GM19455 (cell line): ENCODE measurements around the gene CDC42BPG.
"Not testable (repeated sequence)": the region's sequence is repeated elsewhere in the genome, so short reads cannot be mapped to it uniquely, and the experiment has no call there.

Experiments used
- ATAC-seq: cut with Tn5 transposase; IDR thresholded peaks from one replicate; pipeline ENCODE4 v1.9.1; 2021; ENCODE audit not compliant: unreplicated experiment

CDC42BPG gene

DNA sequence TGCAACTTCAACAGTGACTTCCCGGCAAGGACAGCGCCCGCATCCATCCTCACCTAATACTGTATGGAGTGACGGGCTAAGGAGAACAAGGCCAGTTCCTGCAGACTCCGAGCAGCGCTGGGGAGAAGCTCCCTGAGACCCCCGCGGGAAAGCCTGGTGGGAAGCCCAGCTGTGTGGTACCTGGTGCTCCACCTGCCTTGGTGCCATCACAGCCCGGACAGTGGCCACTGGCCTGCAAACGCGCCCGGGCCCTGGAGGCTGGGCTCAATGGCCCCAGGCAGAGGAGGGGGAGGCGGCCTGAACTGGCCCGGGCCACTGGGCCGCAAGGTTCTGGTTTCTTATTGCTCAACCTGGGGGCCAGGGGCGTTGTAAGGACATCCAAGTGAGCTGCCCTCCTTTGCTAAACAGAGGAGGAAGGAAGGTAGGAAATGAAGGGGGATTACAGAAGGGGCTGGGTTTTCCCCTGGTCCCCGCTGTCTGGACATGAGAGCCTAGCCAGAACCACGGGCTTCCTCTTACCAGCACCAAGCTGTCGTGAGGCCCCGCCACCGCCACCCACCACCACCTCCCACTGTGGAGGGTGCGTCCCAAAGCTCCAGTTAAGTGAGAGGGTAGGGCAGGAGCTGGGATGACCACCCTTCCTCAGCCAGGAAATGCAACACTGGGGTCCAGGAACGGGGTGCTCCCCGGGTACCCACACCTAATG is 8.5 kb upstream of the CDC42BPG start:
- no peak for ATAC-seq

DNA sequence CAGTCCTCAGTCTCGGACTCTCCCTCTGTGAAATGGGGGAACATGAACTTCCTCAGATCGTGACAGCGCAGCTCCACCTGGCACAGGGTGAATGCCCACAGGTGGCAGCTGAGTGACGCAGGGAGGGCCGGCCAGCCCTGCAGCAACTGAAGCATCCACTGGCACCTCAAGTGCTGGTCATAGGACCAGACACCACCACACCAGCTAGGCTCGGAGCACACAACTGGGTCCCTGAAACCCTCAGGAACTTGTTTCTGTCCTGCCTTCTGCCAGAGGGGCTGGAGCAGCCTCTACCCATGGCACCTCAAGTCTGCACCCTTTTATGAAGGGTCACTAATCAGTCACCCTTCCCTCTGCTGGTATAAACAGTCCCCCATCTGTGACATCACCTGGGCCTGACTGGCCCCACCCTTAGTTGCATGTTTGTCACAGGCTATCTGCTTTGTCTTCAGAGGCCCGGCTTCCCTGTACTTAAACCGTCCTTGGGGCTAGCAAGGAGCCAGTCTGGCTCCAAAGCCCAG is 7.4 kb upstream of the CDC42BPG start:
- ATAC-seq = no peak

GRCh38 chr11:64850979-64851567 is 6.6 kb upstream of the CDC42BPG start:
- peak; percentile 58 for ATAC-seq

DNA sequence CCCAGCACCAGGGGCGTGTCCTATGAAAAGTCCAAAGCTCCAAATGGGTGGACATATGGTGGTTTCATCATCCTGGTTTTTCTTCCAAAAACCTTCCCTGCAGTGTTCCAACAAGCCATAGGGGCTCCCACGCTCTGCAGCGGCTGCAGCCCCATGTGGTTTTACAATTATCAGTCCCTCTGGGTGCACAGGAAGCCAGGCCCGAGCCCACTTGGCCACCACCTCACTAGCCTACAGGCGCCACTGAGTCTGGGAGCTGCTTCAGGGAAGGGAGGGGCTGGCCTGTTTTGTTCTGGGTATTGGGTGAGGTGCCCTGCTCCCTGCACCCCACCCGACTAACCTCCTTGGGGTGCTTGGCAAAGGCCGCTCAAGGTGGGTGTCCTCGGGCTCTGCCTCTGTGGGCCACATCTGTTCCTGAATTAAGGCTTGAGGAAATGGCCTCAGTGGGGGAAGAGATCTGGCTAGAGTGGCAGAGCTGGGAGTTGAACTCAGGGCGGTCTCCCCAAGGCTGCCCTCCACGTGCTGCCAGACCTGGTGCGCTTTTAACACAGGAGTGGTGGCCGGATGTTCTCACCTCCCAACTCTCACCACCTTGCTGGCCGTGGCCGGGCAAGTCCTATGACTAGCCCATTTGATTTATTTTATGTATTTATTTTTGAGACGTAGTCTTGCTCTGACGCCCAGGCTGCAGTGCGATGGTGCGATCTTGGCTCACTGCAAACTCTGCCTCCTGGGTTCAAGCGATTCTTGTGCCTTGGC is 5.3 kb upstream of the CDC42BPG start:
- no peak for ATAC-seq

DNA sequence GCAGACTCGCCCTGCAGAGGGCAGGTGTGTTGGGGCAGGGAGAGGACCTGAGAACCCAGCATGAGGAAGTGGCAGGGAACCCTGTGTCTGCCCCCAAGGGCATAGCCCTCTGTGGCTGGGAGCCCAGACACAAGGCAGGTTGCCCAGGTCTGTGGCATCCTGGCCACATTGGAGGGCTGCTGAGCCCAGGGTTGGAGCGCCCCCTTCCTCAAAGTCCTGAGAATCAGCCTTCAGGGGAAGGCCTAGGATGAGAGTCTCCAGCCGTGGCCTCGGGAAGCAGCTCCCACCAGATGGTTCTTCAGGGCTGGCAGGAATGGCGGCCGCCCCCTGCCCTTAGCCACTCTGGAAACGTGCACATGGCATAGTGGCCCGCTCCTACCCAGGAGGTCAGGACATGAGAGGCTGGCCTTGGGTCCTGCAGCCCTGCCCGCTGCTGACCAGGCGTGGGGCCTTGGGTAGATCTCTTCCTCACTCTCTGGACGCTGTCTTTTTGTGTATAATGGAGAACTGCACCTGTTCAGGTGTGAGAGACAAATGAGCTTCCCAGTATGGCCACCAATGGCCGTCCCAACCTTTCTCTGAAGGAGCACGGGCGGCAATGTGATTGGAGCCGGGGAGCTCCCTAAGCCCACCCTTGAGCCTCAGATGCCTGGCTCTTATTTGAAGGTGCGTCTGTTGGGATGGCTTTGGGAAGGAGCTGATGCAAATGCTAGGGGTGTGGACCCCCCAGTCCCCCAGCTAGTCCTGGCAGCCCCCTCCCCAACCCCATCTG is 4.6 kb upstream of the CDC42BPG start:
- ATAC-seq = no peak

GRCh38 chr11:64848214-64848825 is 3.9 kb upstream of the CDC42BPG start:
- ATAC-seq = no peak

DNA sequence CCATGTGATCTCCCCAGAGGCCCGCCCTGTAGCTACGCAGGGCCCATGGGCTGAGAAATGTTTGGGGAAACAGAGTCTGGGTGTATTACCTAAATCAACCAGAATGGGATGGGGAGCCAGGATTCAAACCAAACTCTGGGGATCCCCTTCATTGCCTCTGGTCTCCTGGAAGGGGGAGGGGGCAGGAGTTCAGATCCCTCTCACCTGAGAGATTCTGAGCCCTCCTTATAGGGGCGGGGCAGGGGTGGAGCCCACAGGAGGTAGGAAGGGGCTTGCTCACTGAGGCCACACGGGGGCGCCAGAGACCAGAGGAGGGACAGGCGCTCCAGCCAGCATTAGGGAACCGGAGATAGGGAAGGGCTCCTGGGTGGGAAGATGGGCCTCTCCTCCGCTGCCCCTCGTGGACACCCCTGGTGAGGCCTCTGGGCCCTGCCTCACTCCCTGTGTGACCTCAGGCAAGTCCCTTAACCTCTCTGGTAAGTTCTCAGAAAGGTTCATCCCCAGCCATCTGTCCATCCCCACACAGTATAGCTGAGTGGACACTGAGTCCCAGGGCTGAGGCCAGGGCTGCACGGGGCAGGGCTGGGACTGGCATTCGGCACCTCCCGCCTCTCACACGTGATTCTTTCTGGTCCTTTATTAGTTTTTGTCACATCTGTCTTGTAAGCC is 2.7 kb upstream of the CDC42BPG start:
- no peak for ATAC-seq

DNA sequence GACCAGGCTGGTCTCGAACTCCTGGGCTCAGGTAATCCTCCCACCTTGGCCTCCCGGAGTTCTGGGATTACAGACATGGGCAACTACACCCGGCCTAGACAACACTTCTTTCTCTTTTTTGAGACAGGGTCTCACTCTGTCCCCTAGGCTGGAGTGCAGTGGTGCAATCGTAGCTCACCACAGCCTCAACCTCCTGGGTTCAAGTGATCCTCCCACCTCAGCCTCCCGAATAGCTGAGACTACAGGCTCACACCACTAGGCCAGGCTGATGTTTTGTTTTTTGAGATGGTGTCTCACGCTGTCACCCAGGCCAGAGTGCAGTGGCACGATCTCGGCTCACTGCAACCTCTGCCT is 1.3 kb upstream of the CDC42BPG start:
- not testable (repeated sequence) for ATAC-seq

- no peak for ATAC-seq
Observed at GRCh38 chr11:64845129-64845775, 799 bp upstream of the CDC42BPG start.

DNA sequence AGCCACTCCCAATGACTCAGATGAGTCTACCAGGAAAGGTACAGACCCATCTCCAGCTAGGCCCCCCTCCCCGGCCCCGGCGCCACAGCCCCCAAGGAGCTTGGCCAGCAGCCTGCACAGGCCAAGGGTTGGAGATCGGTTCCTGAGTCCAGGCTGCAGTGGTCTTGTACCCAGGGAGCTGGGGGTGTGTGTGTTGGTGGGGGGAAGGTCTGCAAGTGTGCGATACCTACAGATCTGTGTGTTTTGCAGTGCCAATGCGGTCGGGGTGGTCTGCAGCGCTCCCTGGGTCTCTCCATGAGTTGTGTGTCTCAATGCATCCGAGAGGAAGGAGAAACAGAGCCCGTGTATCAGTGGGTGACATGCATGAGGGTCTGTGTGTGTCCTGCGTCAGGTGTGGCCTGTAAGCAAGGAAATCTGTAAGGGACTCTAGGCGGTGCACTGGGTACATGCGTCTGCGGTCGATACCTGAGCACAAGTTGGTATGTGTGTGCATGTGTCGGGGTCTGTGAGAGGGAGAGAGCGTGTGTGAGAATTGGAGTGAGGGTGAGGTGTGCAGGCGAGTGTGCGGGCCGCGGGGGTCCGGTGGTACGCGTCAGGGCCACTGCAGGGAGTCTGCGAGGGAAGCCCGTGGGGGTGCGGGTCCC is 645 bp downstream of the CDC42BPG start:
- no peak for ATAC-seq

- ATAC-seq = no peak
Observed at GRCh38 chr11:64842851-64843685, 1.4 kb downstream of the CDC42BPG start.

DNA sequence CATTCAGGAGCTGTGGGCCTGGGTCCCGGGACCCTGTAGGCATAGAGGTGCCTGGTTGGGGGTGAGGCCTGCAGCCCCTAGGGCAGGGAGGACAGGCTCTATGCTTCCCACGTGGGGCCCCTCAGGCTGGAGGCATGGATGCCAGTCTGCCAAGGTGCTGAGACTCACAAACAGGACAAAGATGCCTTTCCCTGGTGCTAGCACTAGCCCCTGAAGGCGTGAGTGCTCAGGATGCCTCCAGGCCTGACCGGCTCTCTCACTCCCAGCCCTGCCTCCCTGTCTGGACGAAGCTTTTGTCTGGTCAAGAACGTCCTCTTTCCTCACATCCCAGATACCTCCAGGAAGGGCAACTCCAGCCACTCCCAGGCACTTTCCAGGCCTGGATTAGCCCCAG is 2.1 kb downstream of the CDC42BPG start:
- ATAC-seq = no peak

DNA sequence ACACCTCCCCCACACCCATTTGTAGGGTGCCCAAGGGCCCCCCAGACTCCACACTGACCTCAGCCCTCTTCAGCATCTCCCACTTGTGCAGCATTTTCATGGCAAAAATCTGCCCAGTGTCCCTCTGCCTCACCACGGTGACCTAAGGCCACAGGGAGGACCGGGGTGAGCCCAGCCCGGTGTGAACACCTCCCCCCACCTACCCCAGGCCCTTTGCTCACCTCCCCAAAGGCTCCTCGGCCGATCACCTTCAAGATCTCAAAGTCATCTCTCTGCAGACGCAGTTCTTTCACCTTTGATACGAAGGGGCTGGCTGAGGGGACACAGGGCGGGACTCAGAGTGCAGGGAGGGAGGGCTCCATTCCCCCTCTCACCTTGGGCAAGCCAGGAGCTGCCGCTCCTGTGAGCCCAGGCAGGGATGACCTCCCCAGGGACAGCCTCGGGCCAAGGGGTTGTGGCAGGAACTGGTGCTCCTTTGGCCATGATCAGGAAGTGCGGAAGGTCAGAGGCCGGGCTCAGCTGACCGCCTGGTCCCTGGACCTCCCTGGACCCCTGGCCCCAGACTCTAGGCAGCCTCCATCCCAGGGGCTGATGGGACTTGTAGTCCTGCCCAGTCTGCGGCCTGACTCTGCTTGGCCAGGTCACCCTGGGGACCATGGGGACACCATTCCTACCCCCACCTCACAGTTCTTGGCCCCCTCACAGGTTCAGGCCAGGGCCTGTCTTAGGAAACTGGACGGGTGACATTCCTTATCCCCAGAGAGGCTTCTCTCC is 2.7 kb downstream of the CDC42BPG start:
- ATAC-seq = no peak

GRCh38 chr11:64839887-64840782 is 4.3 kb downstream of the CDC42BPG start:
- no peak for ATAC-seq

GRCh38 chr11:64839335-64839734 is 5.1 kb downstream of the CDC42BPG start:
- ATAC-seq = no peak

DNA sequence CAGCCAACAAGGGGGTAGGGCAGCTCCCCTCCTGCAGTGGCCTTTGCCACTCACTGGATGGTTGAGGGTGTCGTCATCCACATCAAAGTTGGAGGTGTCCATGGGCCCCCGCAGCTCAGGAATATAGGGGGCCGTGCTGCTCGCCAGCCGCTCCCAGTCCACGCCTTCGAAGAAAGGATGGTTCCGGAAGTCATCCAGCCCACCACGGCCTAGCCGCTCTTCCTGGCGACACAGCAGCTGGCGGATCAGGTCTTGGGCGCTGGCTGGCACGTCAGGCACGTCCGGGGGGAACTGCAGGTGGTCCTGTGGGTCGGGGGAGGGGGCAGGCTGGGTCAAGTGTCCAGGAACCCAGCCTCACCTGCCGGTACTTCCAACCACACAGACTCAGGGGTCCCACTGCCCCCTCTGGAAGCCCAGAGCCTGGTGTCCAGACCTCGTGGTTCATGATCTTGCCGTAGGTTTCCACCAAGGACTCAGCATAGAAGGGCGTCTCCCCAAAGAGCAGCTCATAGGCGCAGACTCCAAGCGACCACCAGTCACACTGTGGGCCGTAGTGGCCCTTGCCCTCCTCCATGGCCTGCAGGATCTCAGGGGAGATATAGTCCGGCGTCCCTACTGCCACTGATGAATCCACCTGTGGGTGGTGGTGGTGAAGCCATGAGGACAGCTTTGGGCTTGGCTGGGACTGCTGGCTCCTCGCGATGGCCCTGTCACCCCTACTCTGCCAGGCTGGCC is 5.7 kb downstream of the CDC42BPG start:
- ATAC-seq = no peak
